Activated T-cell treated with anti-CD3 and anti-CD28 coated beads, Interleukin-2, amount 50 U/mL, for 4 hours (primary cell): Measurements from ENCODE around the gene WDTC1. TPM values are rescaled to one million over a fixed set of nuclear protein-coding genes. Genes with fewer than 3 reads are reported as not detected.
"Not testable (repeated sequence)": the region's sequence is repeated elsewhere in the genome, so short reads cannot be mapped to it uniquely, and the experiment has no call there.

Source experiments
- ATAC-seq, 2 donors: fragments of 200-7000 bp; cut with Tn5 transposase; one replicate each; pipeline ENCODE4 v1.10.0; 2021
- DNase-seq: peaks from one replicate; pipeline ENCODE4 v3.0.0-alpha.2; 2020
- H3K27me3 Mint-ChIP-seq: one replicate; pipeline ENCODE4 v1.8.0; 2021; ENCODE audit warnings: low read depth, mixed read lengths
- H3K36me3 Mint-ChIP-seq: one replicate; pipeline ENCODE4 v1.8.0; 2022; ENCODE audit warnings: mixed read lengths; ENCODE audit not compliant: insufficient read depth
- H3K4me1 Mint-ChIP-seq: one replicate; pipeline ENCODE4 v1.8.0; 2021; ENCODE audit warnings: low read depth, mixed read lengths
- H3K4me3 Mint-ChIP-seq: one replicate; pipeline ENCODE4 v1.8.0; 2021; ENCODE audit warnings: mild to moderate bottlenecking, moderate library complexity, mixed read lengths
- H3K9me3 Mint-ChIP-seq: one replicate; pipeline ENCODE4 v1.8.0; 2021; ENCODE audit warnings: mixed read lengths
- total RNA-seq, 3 donors: library from RNA; stranded (reverse); gene quantifications; one replicate each; pipeline ENCODE4 v1.2.1, GENCODE V29; 2021

Gene WDTC1, protein sequence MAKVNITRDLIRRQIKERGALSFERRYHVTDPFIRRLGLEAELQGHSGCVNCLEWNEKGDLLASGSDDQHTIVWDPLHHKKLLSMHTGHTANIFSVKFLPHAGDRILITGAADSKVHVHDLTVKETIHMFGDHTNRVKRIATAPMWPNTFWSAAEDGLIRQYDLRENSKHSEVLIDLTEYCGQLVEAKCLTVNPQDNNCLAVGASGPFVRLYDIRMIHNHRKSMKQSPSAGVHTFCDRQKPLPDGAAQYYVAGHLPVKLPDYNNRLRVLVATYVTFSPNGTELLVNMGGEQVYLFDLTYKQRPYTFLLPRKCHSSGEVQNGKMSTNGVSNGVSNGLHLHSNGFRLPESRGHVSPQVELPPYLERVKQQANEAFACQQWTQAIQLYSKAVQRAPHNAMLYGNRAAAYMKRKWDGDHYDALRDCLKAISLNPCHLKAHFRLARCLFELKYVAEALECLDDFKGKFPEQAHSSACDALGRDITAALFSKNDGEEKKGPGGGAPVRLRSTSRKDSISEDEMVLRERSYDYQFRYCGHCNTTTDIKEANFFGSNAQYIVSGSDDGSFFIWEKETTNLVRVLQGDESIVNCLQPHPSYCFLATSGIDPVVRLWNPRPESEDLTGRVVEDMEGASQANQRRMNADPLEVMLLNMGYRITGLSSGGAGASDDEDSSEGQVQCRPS
- total RNA-seq, result 10 to 100 TPM in 2 of 3 donors, 1 to 10 TPM in 1; 7.1 to 12.4 (median 10.5) TPM

DNA sequence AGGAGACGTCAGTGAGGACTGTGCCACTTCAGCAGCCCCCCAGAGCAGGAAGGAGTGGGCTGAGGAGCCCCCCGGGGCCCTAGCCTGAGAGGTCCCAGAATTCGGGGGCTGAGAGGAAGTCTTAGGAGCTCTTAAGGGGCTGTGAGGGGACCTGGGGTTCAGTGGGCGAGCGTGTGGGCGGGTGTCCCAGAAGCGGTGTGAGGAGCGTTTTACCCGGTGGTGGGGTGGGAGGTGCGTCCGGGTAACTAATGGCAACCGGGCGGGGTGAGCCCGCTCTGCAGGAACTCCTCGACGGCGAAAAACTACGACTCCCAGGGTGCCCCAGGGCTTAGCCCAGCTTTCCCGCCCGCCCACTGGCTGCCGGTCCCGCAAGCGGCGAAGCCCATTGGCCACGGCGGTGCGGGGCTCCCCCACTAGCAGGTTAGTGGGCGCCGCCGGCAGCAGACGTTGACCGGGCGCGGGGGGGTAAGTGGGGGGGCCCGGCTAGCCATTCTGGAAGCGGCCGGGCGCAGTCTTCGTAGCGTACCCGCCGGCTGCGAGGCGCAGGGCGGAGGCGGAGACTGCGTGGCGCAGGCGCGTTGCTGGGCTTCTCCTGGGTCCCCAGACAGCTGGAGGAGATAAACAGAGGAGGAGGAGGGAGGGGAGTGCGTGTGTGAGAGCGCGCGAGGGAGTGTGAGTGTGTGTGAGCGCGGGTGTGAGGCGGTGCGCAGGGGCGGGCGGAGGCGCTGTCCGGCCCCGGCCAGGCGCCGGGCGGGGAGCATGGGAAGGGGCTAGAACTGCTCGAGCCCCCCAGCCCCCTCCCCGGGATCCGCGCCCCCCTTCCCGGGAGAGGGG is at the start of gene WDTC1:
WDTC1 (plus strand) TSS at position 584 of the 834 bp plus-strand sequence. CDS start 26,423 bp downstream, outside the sequence.
- peaks cover 27% of the 10 kb centered on the region for H3K4me1 Mint-ChIP-seq
- H3K9me3 Mint-ChIP-seq, result no peaks in the 10 kb centered on the region
- H3K36me3 Mint-ChIP-seq, result no peaks in the 10 kb centered on the region
- peak; percentile 92 to 95 for ATAC-seq
- DNase-seq, result peak; percentile 97
- H3K4me3 Mint-ChIP-seq, result peak within 1 kb of the TSS; percentile 97
- H3K27me3 Mint-ChIP-seq, result no peaks in the 10 kb centered on the region

DNA sequence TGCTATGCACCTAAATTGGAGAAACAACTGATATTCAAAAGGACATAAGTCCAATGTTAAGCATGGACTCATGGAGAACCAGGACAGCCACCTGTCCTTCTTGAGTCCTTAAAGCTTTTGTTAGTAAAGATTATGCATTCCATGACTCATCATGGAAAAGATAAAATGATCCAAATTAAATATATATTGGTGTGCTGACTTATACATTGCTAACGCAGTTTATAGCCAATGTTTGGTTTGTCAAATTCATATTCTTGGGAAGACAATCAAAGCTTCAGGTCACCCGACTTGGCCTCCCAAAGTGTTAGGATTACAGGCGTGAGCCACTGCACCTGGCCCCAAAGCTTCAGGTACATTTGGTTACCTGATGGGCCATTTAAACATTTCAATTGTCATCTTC is 49.8 kb upstream of the WDTC1 start:
- not testable (repeated sequence) for H3K4me1 Mint-ChIP-seq, DNase-seq, ATAC-seq, H3K27me3 Mint-ChIP-seq, H3K4me3 Mint-ChIP-seq, H3K9me3 Mint-ChIP-seq, H3K36me3 Mint-ChIP-seq

DNA sequence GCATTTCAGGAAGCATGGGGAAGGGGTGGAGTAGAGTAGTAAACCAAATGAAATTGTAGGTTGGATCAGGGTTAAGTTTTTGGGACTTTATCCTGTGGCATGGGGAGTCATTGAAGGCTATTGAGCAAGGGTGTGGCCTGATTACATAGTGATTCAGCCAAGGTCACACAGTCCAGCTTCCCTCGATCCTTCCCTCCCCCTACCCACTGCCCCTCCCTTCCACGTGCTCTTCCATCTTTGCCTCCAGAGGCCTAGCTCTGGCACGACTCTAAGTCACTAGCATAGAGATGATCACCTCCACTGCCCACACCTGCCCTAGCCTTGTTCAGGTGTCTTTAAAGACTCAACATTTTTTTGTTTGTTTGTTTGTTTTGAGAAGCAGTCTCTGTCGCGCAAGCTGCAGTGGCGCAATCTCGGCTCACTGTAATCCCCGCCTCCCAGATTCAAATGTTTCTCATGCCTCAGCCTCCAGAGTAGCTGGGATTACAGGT is 42.3 kb upstream of the WDTC1 start:
- Mint-ChIP-seq H3K4me1 (no peaks in the 10 kb centered on the region), H3K27me3 (peaks cover 6% of the 10 kb centered on the region), H3K9me3 (no peaks in the 10 kb centered on the region), H3K4me3 (no peak overlapping the region), H3K36me3 (no peaks in the 10 kb centered on the region)
- no peak for ATAC-seq
- DNase-seq, result no peak

DNA sequence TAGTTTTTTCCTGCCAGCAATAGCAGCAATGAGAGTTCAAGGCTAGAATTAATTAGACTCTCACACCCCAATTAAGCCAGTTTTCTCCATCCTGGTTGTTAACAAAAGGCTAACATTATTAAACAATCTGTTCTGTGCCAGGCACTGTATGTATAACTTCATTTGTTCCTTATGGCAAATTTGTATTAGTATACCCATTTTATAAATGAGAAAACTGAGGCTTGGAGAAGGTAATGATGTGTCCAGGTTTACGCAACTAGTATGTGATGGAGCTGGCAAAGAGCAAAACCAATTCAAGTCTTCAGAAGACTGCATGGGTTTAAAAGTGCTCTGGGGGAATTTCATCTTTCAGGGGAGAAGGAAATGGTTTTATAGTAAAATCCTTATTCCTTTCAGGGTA is 41.2 kb upstream of the WDTC1 start:
- ATAC-seq (no peak), DNase-seq (no peak)
- Mint-ChIP-seq H3K9me3 (no peaks in the 10 kb centered on the region), H3K27me3 (peaks cover 6% of the 10 kb centered on the region), H3K4me1 (peaks cover 5% of the 10 kb centered on the region), H3K36me3 (no peaks in the 10 kb centered on the region), H3K4me3 (no peak overlapping the region)

DNA sequence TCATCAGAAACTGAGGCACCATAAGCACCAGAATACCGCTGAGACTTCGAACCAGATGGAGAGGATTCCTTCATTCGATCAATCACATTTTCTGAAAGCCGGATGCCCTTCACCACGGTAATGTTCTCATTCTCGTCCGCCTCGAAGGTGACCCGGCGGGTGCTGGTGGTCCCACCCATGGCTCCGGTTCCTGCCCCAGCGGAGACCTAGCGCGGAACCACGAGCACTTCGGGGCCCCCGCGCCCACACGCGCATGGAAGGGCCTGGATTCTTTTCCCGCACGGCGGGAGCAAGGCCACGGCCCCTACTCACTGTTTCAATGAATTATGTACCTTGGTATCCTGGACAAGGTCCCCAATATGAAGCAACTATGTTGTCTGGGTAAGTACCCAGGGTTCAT is 33.1 kb upstream of the WDTC1 start:
- Mint-ChIP-seq H3K4me1 (peaks cover 6% of the 10 kb centered on the region), H3K27me3 (peaks cover 2% of the 10 kb centered on the region), H3K4me3 (no peak overlapping the region), H3K9me3 (no peaks in the 10 kb centered on the region), H3K36me3 (no peaks in the 10 kb centered on the region)
- DNase-seq (no peak), ATAC-seq (no peak)

DNA sequence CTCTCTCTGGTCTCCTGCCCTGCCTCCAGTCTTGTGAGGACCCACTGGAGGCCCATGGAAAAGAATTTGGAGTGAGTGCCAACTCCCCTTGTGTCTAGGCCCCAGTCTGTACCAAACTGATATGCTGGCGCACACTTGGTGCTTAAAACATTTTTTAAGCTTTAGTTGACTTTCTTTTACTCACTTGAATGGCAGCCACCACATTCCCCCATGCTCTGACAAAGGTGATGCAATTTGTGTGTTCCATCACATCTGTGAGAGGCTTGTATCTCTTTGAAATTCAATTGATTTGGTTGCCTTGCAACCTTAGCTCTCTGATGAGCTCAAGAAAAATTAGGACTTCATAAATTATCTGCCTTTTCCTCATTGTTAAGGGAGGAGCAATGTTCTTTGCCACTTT is 30.5 kb upstream of the WDTC1 start:
- DNase-seq (no peak), ATAC-seq (no peak)
- no peaks in the 10 kb centered on the region for H3K9me3 Mint-ChIP-seq
- no peaks in the 10 kb centered on the region for H3K4me1 Mint-ChIP-seq
- H3K36me3 Mint-ChIP-seq, result no peaks in the 10 kb centered on the region
- H3K4me3 Mint-ChIP-seq, result no peak overlapping the region
- H3K27me3 Mint-ChIP-seq, result peaks cover 4% of the 10 kb centered on the region

DNA sequence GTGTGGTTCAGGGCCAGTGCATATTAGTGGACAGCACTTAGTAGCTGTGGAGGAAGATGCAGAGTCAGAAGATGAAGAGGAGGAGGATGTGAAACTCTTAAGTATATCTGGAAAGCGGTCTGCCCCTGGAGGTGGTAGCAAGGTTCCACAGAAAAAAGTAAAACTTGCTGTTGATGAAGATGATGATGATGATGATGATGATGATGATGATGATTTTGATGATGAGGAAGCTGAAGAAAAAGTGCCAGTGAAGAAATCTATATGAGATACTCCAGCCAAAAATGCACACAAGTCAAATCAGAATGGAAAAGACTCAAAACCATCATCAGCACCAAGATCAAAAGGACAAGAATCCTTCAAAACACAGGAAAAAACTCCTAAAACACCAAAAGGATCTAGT is 27.2 kb upstream of the WDTC1 start:
- H3K9me3 Mint-ChIP-seq, H3K27me3 Mint-ChIP-seq, H3K36me3 Mint-ChIP-seq, ATAC-seq, H3K4me1 Mint-ChIP-seq, H3K4me3 Mint-ChIP-seq, DNase-seq: not testable (repeated sequence)

DNA sequence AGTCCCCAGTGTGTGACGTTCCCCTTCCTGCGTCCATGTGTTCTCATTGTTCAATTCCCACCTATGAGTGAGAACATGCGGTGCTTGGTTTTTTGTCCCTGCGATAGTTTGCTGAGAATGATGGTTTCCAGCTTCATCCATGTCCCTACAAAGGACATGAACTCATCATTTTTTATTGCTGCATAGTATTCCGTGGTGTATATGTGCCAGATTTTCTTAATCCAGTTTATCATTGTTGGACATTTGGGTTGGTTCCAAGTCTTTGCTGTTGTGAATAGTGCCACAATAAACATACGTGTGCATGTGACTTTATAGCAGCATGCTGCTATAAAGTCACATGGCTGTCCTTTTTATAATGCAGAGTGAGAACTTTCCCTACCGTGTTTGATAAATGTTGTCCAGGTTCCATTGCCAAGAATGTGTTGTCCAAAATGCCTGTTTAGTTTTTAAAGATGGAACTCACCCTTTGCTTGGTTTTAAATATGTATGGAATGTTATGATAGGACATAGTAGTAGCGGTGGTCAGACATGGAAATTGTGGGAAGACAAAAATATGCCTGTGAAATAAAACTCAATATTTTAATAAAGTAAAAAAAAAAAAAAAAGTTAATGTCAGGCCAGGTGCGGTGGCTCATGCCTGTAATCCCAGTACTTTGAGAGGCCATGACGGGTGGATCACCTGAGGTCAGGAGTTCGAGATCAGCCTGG is 26.1 kb upstream of the WDTC1 start:
- not testable (repeated sequence) for H3K36me3 Mint-ChIP-seq, H3K27me3 Mint-ChIP-seq, DNase-seq, H3K9me3 Mint-ChIP-seq, ATAC-seq, H3K4me1 Mint-ChIP-seq, H3K4me3 Mint-ChIP-seq

DNA sequence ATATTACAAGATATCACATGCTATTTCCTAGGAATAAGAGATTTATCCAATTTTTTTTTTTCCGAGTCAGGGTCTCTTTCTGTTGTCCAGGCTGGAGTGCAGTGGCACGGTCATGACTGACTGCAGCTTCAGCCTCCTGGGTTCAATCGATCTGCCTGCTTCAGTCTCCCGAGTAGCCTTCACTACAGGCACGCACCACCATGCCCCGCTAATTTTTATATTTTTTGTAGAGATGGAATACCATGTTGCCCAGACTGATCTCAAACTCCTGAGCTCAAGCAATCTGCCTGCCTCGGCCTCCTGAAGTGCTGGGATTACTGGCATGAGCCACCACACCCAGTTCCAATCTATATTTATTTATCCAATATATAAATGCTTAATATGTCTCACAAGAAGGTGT is 18.0 kb upstream of the WDTC1 start:
- Mint-ChIP-seq H3K4me1 (peaks cover 4% of the 10 kb centered on the region), H3K36me3 (no peaks in the 10 kb centered on the region), H3K27me3 (no peaks in the 10 kb centered on the region), H3K4me3 (no peak overlapping the region), H3K9me3 (no peaks in the 10 kb centered on the region)
- ATAC-seq, result no peak
- DNase-seq, result no peak

DNA sequence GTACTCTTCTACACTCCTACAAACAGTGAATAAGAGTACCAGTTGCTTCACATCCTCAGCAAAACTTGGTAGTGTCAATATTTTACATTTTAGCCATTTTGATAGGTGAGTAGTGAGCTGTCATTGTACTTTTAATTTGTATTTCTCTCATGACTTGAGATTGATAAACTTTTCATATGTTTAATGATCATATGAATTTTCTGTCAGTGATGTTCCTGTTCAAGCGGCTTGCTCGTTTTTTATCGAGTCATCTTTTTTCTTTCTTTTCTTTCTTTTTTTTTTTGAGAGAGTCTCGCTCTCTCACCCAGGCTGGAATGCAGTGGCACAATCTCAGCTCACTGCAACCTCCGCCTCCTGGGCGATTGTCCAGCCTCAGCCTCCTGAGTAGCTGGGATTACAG is 17.0 kb upstream of the WDTC1 start:
- peaks cover 4% of the 10 kb centered on the region for H3K4me1 Mint-ChIP-seq
- no peaks in the 10 kb centered on the region for H3K9me3 Mint-ChIP-seq
- no peaks in the 10 kb centered on the region for H3K36me3 Mint-ChIP-seq
- H3K4me3 Mint-ChIP-seq, result no peak overlapping the region
- H3K27me3 Mint-ChIP-seq, result no peaks in the 10 kb centered on the region
- DNase-seq (no peak), ATAC-seq (no peak)

DNA sequence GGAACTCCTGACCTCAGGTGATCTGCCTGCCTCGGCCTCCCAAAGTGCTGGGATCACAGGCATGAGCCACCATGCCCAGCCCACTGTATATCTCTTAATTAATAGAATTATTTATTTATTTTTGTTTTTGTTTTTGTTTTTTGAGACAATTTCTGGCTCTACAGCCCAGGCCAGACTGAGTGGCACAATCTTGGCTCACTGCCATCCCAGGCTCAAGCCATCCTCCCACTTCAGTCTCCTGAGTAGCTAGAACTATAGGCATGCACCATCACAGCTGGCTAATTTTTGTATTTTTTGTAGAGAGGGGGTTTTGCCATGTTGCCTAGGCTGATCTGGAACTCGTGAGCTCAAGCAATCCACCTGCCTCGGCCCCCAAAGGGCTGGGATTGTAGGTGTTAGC is 15.7 kb upstream of the WDTC1 start:
- Mint-ChIP-seq H3K27me3 (no peaks in the 10 kb centered on the region), H3K36me3 (no peaks in the 10 kb centered on the region), H3K4me1 (peaks cover 4% of the 10 kb centered on the region), H3K9me3 (no peaks in the 10 kb centered on the region), H3K4me3 (no peak overlapping the region)
- ATAC-seq, result no peak
- DNase-seq, result no peak

DNA sequence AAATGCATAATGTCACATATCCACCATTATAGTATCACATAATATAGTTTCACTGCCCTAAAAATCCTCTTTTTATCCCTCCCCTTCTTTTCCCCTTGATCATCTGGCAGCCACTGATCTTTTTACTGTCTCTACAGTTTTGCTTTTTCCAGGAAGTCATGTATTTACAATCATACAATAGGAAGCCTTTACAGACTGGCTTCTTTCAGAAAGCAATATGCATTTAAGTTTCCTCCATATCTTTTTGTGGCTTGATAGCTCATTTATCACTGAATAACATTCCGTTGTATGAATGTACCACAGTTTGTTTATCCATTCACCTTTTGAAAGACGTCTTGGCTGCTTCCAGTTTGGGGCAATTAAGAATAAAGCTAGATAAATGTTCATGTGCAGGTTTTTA is 14.3 kb upstream of the WDTC1 start:
- Mint-ChIP-seq H3K4me1 (peaks cover 4% of the 10 kb centered on the region), H3K9me3 (no peaks in the 10 kb centered on the region), H3K4me3 (no peak overlapping the region), H3K27me3 (no peaks in the 10 kb centered on the region), H3K36me3 (no peaks in the 10 kb centered on the region)
- ATAC-seq (no peak), DNase-seq (no peak)

DNA sequence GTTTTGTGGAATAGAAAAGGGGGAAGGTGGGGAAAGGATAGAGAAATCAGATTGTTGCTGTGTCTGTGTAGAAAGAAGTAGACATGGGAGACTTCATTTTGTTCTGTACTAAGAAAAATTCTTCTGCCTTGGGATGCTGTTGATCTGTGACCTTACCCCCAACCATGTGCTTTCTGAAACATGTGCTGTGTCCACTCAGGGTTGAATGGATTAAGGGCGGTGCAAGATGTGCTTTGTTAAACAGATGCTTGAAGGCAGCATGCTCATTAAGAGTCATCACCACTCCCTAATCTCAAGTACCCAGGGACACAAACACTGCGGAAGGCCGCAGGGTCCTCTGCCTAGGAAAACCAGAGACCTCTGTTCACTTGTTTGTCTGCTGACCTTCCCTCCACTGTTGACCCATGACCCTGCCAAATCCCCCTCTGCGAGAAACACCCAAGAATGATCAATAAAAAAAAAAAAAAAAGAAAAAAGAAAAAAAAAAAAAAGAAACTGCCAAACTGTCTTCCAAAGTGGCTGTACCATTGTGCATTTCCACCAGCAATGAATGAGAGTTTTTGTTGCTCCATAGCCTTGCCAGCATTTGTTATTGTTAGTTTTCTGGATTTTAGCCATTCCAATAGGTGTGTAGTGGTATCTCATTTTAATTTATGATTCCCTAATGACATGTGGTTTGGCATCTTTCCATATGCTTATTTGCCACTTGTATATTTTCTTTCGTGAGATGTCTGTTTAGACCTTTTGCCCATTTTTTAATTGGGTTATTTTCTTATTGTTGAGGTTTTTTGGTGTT is 13.5 kb upstream of the WDTC1 start:
- H3K4me3 Mint-ChIP-seq, H3K36me3 Mint-ChIP-seq, H3K27me3 Mint-ChIP-seq, H3K4me1 Mint-ChIP-seq, DNase-seq, ATAC-seq, H3K9me3 Mint-ChIP-seq: not testable (repeated sequence)
